SKM-1 (cell line): ENCODE data around the gene DYNLRB1.
"Not testable (repeated sequence)": the region's sequence is repeated elsewhere in the genome, so short reads cannot be mapped to it uniquely, and the experiment has no call there.

Experiments
- DNase-seq: peaks from one replicate; lab custom pipeline; 2025; ENCODE audit not compliant: unreplicated experiment; lab: John Stamatoyannopoulos, UW

The DYNLRB1 gene

DNA sequence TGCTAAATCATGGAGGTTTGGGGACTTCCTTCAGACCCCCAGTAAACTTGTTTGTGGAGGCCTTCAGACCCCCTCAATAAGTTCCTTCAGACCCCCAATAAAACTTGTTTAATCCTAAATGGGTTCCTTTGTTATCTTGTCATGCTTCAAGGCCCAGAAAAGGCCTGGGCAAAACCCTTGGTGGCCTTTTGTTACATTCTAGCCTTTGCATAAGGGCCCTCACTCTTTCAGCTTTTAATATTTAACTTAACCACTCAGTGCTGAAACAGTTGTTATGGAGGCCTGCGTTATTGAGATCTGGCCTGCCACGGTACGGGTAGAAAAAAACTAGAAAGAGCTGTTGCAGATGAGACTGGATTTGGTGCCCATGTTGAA is 4.3 kb upstream of the DYNLRB1 start:
- no peak for DNase-seq

DNA sequence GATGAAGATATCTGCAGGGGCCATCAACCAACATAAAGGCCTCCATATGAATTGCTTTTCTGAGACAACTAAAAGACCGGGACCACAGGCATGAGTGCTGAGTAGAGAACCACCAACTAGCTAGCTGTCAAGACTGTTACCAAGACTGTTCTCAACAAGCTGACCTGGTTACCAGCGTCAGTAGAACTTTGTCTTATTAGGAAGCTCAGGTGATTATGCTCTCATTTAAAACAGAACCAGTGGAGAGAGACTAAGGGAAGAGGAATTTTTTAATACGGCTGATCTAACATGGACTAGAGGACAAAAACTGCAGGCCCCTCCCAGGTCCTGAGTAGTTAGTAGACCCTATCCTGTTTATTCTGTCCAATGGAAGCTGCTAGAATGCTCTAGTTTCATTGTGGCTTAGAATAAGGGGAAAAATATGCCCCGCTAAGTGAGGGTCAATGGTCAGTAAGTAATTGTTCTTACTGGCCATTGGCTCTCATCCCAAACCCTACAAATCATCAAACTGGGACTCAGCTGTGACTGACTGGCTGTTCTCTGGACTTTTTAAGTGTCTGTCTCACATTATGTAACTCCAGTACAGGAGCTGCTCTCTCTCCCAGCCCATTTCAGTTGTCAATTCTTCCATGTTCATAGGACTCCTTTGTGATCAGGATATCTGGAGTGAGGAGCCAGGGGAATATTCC is 3.8 kb upstream of the DYNLRB1 start:
- DNase-seq, result no peak

DNA sequence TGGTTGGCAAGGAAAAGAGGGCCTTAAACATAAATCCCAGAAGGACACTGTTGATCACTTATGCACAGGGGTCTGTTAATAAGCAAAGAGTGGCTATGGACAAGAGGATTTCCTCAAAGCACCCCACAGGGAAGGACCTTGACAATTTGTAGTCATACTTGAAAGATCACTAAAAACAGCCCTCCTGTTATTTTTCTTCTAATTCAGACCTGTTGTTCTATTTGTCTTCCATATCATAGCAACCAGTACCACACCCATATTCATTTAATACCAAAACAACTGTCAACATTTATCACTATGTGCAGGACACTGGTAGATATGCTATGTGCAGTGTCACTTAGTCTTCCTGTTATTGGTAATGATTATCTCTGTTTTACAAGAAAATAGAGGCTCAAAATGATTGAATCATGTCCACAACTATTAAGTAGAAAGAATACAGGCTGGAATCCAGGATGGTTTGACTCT is 3.2 kb upstream of the DYNLRB1 start:
- no peak for DNase-seq

DNA sequence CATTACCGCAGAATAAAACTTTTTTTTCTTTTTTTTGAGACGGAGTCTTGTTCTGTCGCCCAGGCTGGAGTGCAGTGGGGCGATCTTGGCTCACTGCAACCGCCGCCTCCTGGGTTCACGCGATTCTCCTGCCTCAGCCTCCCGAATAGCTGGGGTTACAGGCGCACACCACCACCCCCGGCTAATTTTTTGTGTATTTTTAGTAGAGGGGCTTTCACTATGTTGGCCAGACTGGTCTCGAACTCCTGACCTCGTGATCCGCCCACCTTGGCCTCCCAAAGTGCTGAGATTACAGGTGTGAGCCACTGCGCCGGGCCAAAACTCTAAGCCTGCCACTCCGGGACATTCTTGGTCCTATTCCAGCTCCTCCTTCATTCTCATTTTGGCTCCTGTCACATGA is 2.2 kb upstream of the DYNLRB1 start:
- not testable (repeated sequence) for DNase-seq

DNA sequence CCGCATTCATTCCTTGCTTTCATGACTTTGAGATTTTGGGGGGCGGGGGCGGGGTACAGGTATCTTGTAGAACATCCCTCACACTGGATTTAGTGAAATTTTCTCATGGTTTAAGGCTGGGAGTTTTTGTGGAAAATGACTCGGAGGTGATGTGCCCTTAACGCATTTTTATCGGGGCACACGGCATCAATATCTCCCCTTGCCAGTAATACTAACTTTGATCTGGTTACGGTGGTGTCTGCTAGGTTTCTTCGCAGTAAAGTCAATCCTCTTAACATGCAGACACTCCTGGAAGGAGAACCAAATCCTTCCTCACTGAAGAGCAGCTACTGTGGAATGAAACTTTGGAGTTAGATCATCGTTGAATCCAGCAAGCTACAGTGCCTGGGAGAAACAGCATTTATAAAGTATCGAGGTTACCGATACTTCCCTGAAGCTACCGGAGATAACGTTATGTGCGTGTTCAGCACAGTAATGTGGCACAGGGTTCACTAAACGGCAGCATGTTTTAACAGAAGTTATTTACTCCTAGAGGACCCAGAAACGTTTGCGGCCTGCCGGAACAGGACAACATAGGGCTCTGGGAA is 1.2 kb upstream of the DYNLRB1 start:
- DNase-seq, result no peak

DNA sequence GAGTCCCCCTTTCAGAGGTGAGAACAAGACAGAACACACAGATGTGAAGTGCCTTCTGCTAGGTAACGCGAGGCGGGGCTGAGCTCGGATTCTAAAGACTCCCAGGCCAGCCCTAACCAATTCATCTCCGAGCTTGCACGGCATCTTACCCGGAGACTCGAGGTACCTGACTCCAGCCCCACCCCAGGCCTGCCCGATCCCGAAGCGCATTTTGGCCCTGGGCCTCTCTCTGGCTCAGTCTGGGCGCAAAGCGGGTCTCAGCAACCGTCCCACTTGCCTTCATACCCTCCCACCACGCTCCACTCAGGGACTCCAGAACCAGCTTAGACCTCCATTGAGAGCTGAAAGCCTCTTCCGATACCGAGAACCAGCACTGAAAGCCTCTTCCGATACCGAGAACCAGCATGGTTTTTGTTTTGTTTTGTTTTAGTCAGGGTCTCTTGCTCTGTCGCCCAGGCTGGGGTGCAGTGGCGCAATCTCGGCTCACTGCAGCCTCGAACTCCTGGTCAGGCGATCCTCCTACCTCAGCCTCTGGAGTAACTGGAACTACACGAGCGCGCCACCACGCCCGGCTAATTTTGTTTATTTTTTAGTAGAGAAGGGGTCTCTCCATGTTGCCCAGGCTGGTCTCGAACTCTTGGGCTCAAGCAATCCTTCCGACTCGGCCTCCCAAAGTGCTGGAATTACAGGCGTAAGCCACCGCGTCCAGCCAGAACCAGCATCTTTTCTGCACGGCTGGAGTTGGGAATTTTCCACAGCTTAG is 557 bp upstream of the DYNLRB1 start:
- no peak for DNase-seq

DNA sequence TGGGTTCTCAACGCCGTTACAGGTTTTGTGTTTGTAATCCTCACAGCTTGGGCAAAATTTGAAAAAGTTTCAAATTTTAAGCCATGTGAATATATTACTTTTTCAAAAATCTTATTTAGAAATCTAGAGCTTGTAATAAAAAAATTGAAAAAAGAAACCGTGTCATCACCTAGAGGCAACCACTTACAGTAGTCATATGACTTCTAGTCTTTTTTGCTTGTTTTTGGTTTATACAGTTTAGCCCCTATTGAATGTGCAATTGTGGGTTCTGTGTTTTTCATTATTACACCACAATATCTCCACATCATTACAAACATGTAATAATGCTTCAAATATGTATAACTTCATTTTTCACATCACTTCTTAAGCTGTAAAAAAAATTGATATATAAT is 888 bp downstream of the DYNLRB1 start:
- DNase-seq, result no peak

DNA sequence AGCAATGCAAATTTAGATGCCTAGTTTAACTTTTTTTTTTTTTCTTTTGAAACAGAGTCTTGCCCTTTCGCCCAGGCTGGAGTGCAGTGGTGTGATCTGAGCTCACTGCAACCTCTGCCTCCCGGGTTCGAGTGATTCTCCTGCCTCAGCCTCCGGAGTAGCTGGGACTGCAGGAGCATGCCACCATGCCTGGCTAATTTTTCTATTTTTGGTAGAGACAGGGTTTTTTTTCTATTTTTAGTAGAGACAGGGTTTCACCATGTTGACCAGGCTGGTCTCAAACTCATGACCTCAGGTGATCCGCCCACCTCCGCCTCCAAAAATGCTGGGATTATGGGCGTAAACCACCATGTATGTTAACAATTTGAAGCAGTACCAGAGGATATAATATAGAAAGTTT is 2.6 kb downstream of the DYNLRB1 start:
- DNase-seq, result not testable (repeated sequence)

DNA sequence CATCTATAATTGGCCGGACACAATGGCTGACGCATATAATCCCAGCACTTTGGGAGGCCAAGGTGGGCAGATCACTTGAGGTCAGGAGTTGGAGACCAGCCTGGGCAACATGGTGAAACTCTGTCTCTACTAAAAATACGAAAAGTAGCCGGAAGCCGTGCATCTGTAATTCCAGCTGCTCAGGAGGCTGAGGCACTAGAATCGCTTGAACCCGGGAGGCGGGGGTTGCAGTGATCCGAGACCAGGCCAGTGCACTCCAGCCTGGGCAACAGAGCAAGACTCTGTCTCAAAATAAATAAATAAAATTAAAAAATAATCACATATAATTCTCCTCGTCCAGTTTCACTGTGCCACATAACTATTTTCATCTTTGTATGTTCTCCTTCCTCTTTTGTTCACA is 3.6 kb downstream of the DYNLRB1 start:
- DNase-seq, result not testable (repeated sequence)

DNA sequence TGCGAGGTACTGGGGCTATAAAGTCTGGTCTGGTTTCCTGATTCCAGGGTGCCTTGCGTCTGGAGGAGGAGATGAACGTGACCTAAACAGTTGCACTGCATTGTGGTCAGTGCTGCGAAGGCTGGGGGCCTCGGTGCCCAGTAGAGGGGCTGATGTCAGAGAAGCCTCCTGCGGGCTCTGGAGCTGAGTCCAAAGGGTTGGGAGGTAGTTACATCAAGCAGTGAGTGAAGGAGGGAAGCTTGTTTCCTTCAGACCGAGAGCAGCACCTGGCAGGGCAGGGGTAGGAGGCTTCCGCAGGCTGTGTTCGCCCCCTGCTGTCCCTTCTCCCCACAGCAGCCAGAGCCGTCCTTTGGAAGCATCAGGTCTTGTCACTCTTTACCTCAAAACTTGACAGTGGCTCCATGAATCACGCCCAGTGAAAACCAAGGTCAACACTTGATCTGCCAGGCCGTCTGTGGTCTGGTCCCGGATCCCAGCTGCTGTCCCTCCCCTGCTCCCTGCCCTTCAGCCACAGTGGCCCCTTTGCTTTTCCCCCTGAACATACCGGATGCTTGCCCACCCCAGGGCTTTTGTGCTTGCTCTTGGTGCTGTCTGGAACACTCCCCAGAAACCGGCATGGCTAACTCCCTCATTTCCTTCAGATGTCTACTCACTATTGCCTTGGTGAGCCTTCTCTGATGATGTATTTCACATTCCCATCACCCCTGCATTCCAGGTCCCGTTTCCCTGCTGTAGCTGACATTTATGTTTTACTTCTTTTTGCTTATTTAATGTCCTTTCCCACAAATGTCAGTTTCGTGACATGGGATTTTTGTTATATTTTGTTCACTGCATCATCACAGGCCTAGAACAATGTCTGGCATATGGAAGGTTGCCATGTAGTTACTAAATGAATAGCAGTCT is 7.0 kb downstream of the DYNLRB1 start:
- DNase-seq, result peak; percentile 12

DNA sequence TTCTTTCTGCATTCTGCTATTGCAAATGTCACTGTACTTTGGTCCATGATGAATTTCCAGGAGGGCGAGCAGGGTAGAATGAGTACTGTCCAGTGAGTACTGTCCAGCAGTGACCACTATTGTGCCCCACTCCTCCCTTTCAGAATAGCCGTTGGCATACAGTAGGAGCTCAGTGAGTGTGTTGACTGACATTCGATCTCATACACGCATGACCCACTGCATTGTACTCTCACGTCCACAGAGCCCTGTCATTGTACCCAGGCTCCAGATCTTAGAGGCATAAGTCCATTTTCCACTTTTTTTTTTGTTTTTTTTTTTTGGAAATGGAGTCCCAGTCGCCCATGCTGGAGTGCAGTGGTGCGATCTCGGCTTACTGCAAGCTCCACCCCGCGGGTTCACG is 8.2 kb downstream of the DYNLRB1 start:
- DNase-seq, result no peak

DNA sequence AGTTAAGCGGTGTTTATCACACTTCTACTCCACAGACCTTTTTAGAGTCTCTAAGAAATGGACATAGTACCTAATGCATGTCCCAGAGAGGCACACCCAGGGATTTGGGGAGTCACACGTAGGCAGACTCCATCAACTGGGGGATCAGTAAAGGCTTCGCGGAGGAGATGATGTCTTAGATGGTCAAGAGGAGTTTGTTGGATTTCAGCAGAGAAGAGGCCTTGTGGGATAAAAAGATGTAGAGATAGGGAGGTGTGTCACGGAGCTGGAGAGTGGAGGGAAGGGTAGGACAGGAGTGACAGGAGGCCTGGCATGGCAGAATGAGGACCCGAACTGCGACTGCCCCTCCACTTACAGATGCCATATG is 9.1 kb downstream of the DYNLRB1 start:
- no peak for DNase-seq

DNA sequence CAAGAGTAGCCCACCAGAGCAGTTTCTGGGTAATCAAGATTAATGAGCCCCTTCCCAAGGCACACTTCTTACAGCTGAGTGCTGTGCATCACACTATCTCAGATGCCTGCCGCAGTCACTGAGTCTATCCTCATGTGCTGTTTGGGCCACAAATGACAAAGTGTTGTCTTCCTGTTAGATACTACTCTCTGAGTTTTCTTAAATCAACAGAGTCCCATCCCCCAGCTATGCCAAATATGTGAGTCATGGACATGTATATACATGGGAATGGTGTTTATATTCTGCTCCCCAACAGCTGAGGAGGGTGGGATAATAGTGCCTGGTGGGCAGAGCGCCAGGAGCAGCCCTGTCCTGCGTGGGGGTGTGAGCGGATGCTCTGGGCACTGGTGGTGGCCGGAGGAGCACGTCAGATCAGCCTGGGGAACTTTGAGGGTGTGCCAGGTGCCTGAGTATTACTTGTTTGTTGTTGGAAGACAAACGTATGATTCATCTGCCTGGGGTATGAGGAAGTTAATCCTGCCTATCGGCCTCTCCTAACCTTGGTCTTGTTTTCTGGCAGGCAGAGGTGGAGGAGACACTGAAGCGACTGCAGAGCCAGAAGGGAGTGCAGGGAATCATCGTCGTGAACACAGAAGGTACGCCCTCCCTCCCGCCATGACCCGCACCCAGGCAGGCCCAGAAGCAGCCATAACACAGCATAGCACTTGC is 9.6 kb downstream of the DYNLRB1 start:
- DNase-seq, result no peak

DNA sequence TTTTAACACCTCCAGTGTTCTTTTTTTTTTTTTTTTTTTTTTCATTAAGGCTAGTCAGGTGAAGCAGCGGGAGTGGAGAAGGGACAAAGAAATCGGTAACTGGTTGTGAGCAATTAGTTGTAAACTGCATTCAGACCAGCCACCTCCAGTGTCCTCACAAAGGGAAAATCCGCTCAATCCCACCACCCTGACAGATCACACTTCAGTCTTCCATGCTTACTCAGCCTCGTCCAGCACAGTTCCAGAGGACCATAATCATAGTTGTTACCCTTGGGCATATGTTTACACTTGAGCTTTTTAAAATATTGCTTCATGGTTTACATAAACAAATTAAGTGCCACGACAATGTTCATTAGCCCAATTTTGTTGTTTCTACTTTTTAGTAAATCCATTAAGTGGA is 10.2 kb downstream of the DYNLRB1 start:
- no peak for DNase-seq

DNA sequence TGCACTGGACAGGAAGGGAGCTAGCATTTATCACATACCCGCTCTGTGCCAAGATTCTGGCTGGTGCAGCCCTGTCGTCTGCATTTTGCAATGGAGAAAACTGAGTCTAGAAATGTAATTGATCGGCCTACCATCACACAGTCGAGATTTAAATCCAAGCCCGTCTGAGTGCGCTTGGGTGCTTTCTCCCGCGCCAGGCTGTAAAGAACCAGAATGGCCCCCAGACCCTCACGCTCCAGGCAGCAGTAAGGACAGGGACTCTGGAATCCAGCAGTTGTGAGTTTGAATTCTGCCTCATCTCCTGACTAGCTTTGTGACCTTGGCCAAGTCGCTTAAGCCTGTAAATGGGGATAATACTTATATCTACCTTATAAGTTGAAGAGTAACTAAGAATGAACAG is 10.8 kb downstream of the DYNLRB1 start:
- no peak for DNase-seq

DNA sequence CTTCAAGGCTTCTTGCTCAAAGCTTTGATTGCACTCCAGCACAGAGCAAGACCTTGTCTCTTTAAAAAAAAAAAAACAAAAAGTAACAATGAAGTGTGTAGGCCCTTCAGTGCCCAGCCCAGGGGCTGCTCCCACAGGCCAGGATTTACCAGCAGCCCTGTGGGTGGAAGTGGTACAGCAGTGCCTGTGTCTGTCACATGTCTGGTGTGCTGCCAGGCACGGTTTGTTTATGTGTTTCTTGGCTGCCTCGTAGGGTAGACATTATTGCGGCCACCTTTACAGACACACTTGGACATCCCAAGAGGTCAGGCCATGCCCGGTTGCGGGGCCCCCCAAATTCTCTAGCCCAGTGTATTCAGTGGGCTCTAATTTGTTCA is 12.7 kb downstream of the DYNLRB1 start:
- no peak for DNase-seq

DNA sequence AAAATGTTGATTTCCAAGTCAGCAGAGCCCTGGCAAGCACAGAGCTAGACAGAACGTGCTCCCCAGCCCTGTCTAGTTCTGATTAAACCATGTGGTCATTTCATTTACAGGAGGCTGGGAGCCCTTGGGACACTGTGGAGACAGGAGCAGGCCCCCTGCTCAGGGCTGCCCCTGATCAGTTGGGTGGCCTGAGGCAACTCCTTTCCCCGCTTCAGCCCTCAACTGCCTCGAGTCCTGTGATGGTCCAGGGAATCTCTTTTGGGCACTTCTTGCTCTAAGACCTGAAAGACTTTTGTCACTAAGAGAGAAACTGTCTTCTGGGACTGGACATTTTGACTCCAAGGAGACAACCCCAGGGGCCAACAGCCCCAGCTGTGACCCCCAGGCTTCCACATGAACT is 13.5 kb downstream of the DYNLRB1 start:
- DNase-seq, result no peak

DNA sequence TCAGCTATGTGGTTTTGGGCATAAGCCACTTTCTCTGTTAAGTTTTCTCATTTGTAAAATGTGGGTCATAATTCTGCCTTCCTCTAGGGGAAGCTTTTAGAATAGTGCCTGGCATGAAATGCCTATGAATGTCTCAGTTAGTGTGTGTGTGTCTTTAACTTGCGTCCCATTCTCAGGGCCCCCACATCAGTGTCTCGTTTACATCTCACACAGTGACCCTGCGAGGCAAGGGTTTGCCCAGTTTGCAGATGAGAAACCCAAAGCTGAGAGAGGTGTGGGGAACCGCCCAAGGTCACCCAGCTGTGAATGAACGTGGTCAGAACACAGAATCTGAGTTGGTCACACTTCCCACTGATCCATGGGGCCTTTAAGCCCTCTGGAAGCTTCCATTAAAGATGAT is 14.1 kb downstream of the DYNLRB1 start:
- DNase-seq, result no peak

DNA sequence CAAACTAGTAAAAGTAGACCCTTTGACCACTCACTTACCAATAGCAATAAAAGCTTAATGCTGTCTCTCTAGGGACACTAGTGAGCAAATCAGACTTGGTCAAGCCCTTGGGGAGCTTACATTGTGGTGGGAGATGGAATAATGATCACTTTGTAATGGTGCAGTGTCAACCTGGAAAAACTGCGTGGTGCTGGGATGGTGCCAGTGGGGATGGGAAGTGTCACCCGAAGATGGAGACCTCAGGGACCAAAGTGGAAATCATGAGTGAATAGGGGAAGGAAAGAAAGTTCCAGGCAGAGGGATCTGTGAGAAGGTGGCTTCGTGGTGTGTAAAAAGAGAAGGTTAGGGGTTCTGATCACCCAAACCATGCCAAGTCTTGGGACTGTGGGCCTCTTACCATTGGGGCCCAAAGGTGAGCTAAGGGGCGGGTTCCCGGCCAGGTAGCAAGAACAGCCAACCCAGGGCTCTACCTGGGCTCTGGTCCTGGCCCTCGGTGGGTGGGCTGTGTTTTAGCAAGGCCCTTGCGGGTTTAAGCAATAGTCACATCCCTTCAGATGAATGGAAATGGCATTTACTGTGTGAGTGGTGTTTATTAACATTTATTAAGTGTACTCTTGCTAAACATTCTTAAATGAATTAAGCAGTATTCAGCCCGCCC is 15.5 kb downstream of the DYNLRB1 start:
- DNase-seq, result no peak

DNA sequence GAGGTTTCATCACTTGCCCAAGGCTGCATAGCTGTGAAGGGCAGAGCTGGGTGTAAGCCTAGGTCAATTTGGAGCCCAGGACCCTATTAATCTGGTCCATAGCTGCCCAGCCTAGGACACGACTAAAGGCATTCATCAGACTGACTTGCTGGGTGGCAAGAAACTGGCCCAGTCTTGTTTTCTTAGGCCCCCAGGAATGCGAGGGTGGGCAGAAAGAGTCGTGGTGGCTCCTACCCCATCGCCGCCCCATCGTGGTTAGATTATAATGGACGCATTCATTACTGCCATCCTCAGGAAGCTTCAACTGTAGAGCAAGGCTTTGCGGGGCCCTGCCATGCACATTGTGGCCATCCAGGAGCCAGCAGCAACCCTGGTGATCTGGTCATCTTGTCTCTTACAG is 16.1 kb downstream of the DYNLRB1 start:
- DNase-seq, result no peak
